Activated T-cell treated with anti-CD3 and anti-CD28 coated beads, Interleukin-2, amount 50 U/mL, for 1 hour (primary cell): ENCODE measurements around the gene ARID1B.
"Not testable (repeated sequence)": the region's sequence is repeated elsewhere in the genome, so short reads cannot be mapped to it uniquely, and the experiment has no call there.

Source experiments
- DNase-seq: peaks from one replicate; pipeline ENCODE4 v3.0.0-alpha.2; 2020

ARID1B gene

DNA sequence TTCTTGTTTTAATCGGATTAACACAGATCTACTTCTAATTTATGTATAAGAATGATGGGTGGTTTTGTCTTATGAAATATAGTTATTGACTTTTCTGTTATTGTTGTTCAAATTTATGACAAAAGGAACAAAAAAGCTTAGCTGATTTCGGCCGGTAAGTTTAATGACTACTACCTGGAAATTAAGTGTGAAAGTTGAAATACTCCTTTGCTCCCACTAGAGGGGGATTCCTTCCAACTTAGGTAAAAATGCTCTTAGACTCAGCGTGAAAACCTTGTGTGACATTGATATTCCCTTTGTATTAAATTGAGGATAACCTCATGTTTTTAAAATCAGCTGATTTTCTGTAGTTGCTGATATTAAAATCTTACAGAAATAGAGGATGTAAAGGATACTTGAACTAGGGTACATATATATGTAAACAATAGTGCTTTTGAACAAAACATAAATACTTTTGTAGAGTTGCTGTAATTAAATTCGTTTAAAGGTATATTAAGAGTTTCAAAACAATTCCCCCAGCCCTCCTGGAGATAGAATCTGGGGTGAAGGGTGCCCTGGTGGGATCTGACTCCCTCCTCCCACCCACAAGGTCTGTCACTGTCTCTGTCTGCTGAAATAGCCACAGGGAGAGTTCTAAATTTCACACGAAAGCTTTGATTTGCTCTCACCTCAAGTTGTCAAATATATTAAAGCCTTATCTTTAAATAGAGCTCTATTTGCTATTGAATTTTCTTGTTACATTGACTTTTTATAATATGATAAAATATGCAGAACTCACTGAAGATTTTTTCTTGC, 257.5 kb downstream of the ARID1B start:
- DNase-seq = no peak

DNA sequence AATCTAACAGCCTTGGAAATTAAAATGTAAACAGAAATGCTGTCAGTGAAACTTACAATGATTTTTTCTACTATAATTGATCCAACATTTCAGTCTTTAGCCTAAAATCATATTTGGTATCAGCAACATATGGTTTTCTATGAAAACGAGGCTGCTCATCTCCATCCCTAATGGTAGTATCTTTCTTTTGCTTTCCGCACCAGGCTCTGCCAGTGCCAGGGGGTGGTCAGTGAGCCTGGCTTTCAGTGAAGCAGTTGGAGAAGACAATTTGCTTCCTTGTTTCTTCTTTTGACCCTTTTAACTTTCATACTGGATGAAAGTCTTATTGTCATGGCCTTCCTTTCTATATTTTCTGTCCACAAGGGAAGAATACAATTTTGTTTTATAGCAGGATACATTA, 258.4 kb downstream of the ARID1B start:
- DNase-seq = no peak

DNA sequence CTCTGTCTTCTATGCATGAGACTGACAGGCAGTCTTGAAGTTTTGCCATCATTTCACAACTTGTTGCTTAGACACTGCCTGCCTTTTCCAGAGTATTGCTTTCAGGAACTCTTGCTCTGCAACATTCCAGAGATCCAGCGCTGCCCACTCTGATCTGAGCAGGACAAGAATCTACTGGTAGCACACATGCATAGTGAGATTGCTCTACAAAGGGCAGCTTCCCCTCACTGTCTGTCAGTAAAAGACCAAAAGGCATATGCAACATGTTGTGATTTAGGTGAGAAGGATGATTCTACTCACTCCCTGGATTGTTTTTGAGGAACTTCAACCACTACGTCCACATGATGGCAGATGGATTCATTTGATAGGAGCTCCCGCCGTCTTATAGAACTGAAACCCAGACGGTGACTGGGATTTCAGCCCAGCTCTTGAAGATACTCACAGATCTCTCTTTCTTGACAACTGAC, 259.1 kb downstream of the ARID1B start:
- no peak for DNase-seq

- no peak for DNase-seq
Observed at GRCh38 chr6:157037165-157037564, 260.0 kb downstream of the ARID1B start.

GRCh38 chr6:157038610-157039009, 261.4 kb downstream of the ARID1B start:
- no peak for DNase-seq

- not testable (repeated sequence) for DNase-seq
Observed at GRCh38 chr6:157039639-157040038, 262.5 kb downstream of the ARID1B start.

- no peak for DNase-seq
Observed at GRCh38 chr6:157040191-157040590, 263.0 kb downstream of the ARID1B start.

DNA sequence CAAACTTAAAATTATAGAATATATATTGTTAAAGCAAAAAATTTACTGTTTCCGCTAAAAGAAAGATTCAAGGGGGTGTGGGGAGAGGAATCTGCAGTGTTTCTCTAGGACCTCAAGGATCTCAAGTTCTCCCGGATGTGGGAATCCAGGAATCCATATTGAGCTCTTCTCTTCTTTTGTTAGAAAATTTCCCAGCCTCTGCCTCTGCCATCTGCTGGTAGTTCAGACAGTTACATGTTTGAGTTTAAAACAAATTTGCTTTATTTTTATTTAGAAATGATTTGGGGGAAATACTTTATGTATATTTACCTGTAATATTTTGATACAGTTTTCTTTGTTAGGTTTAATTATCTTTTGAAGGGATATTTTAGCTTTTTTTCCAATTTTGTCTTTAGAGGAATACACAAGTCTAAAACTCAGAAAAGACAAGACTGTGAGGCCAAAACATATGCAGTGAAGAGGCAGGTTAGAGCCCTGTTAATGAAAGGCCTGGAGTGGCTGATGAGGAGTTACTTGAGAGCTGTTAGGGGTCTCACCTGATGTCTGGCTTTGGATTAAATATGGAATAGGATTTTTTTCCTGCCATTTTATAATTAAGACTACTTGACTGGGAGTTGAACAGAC, 268.8 kb downstream of the ARID1B start:
- no peak for DNase-seq

- no peak for DNase-seq
Observed at GRCh38 chr6:157046776-157047175, 269.6 kb downstream of the ARID1B start.

DNA sequence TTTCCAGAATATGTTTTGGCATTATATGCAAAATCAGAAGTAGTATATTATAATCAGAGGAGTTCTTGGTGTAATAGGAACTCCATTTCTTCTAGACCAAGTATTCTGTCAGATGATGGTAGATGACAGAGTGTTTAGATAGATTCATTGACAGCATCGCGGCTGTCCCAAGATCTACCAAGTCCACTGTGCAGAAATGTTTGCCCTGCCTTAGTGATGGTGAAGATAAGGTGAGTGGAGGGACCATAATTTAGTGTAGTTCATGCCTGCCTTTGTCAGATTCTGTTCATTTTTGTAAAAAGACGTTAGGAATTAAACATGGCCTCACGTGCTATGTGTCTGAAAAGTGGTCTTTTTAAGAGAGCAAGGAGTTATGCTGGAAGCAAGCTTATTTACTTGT, 270.1 kb downstream of the ARID1B start:
- DNase-seq = no peak

DNA sequence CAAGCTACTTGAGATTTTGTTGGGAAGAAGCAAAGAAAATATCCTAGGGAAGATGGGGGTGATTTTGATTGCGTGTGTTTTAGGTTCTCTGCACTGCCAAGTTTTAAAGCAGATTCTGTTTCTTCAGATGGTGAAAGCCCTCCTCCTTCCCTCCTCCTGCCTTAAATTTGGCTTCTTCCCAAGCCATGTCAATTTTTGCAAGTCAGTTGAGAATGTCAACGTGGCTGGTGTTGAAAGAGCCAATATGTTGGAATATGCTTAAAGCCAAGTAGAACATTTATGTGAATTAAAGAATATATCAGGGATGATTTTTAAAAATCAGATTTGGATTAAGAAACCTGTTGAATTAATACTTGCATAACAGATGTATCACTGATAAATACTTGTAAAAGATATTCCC, 270.8 kb downstream of the ARID1B start:
- DNase-seq = no peak

DNA sequence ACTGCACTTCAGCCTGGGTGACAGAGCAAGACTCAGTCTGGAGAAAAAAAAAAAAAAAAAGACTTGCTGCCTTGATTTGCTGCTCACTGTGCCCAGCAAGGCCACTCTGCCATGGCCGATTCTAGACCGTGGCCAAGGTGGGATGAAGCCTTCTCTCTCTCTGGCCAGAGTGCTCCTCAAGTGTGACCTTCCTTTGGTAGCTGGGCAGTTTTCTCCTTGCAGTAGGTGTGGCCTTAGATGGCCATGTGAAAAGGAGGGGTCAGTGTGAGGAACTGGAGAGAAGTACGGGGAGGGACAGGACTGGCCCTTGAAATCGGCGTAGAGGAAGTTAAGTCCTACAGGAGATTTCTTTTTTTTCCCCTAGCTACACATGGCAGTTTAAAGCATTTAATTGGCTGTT, 272.0 kb downstream of the ARID1B start:
- no peak for DNase-seq

- no peak for DNase-seq
Observed at GRCh38 chr6:157050537-157051265, 273.5 kb downstream of the ARID1B start.

GRCh38 chr6:157054531-157054979, 277.4 kb downstream of the ARID1B start:
- DNase-seq = peak; percentile 34

GRCh38 chr6:157055863-157056262, 278.7 kb downstream of the ARID1B start:
- no peak for DNase-seq

GRCh38 chr6:157056275-157056674, 279.1 kb downstream of the ARID1B start:
- no peak for DNase-seq

GRCh38 chr6:157058574-157058973, 281.4 kb downstream of the ARID1B start:
- DNase-seq = no peak

DNA sequence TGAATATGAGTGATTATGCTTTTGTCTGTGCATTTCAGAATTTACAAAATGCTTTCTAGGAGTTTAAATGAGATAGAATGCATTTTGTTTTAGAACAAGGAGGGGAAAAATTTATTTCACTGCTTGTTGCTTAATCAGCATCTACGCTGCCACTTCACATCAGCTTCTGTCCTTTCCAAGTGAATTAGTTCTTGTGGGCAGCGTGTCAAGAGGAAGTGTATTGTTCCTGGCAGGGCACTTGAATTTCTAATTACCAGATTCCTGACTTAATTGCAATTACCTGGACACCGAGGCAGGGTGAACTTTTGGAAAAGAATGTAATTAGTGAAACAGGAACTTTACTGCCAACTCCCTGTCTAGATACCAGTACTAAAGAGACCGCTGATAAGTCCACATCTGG, 282.6 kb downstream of the ARID1B start:
- no peak for DNase-seq

DNA sequence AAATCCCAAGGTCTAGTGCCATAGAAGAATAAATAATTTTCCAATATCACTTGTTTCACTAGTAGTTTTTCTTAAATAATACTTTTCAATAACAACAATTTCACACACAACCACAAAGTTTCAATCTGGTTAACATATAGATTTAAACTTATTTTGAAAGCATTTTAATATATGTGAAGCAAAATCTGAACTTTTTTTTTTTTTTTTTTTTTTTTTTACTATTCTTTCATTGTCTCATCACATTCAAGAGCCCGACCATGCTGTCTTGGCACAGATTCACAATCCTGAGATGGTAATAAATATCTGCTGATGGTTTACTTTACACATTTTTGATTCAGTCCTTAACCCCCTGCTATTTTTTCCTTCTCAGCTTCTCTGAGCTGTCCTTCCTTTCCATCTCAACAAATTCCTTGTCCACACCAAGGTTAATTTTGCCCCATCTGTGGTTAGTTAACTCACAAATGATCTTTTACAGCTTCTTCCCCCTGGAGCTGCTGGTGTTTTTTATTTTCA, 283.3 kb downstream of the ARID1B start:
- DNase-seq = no peak

GRCh38 chr6:157061770-157062594, 284.8 kb downstream of the ARID1B start:
- DNase-seq = no peak

DNA sequence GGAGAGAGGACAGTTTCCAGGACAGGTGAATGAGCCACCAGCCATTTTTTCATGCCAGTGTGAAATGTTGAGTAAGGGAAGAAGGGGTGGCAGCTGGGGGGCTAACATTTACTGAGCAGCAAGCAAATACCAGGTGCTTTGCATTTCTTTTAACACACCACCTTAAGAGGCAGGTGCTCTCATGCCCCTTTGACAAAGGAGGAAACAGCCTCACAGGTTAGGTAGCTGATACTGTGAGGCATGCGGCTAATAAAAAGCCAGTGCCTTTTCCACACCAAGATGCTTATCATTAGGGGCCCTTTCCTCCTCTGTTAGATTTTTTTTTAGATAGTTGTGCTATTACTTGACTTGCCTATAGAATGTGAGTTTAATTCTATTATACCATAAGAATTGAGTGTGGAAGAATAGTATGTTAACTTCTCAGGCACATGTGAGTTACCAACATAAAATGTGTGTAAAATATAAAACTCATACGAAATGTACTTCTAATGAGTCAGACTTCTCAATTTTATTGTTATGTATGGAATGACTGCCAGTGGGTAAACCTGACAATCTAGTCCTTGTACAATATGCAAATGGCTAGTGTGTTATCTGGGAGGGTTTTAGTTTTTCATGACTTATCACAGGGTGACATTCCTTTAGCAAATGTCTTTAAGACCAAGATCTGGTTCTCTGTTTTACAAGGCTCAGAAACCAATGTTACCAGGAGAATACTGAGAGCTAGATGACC, 286.2 kb downstream of the ARID1B start:
- no peak for DNase-seq

GRCh38 chr6:157063923-157064322, 286.7 kb downstream of the ARID1B start:
- no peak for DNase-seq
